Mesenchymal stem cell (in vitro differentiated cells and primary cell): ENCODE data around the gene SLC28A1.

Experiments
- DNase-seq: peaks from one replicate; pipeline ENCODE4 v3.0.0-alpha.2; 2013
- H2AFZ ChIP-seq: one replicate; pipeline ENCODE4 v1.6.1; 2013; ENCODE audit warnings: low read depth, mild to moderate bottlenecking, control low read depth, inconsistent platforms, low read length, moderate library complexity
- H2AK5ac ChIP-seq: 2 replicates; pipeline ENCODE4 v1.6.1; 2013; ENCODE audit warnings: low read length, moderate library complexity, mild to moderate bottlenecking, inconsistent platforms; ENCODE audit not compliant: severe bottlenecking
- H2BK120ac ChIP-seq: one replicate; pipeline ENCODE4 v1.6.1; 2013; ENCODE audit warnings: low read depth, mild to moderate bottlenecking, inconsistent platforms, low read length, moderate library complexity
- H2BK12ac ChIP-seq, 2 experiments: one replicate each; pipeline ENCODE4 v1.6.1; 2013; ENCODE audit warnings: inconsistent platforms in 2 of 2, low read length in 2 of 2, mild to moderate bottlenecking in 2 of 2, moderate library complexity in 2 of 2, control low read depth in 1 of 2
- H2BK15ac ChIP-seq: one replicate; pipeline ENCODE4 v1.6.1; 2013; ENCODE audit warnings: mild to moderate bottlenecking, low read depth, inconsistent platforms; ENCODE audit not compliant: poor library complexity, severe bottlenecking
- H2BK5ac ChIP-seq: 2 replicates; pipeline ENCODE4 v1.6.1; 2013; ENCODE audit warnings: low read depth, mild to moderate bottlenecking, low read length, control low read depth, inconsistent platforms; ENCODE audit not compliant: poor library complexity, severe bottlenecking
- H3K14ac ChIP-seq, 2 experiments: one replicate each; pipeline ENCODE4 v1.6.1; 2013; ENCODE audit warnings: inconsistent platforms in 2 of 2, low read length in 2 of 2, control low read depth in 1 of 2, mild to moderate bottlenecking in 1 of 2, moderate library complexity in 1 of 2
- H3K18ac ChIP-seq, 2 experiments: one replicate each; pipeline ENCODE4 v1.6.1; 2013; ENCODE audit warnings: inconsistent platforms in 2 of 2, low read length in 2 of 2, control low read depth in 1 of 2, low read depth in 1 of 2, mild to moderate bottlenecking in 1 of 2
- H3K23ac ChIP-seq, 2 experiments: one replicate each; pipeline ENCODE4 v1.6.1; 2013; ENCODE audit warnings: inconsistent platforms in 2 of 2, low read length in 2 of 2, mild to moderate bottlenecking in 2 of 2, moderate library complexity in 2 of 2, control low read depth in 1 of 2
- H3K27ac ChIP-seq: 2 replicates; pipeline ENCODE4 v1.5.1; 2013; ENCODE audit warnings: mild to moderate bottlenecking, moderate library complexity, low read length, control low read depth, inconsistent platforms; ENCODE audit not compliant: poor library complexity, severe bottlenecking
- H3K27me3 ChIP-seq, 2 experiments: 2 replicates each; pipeline versions ENCODE4 v1.6.1 to v1.7.0; 2013; ENCODE audit warnings: low read length in 2 of 2, mild to moderate bottlenecking in 2 of 2, moderate library complexity in 2 of 2, control low read depth in 1 of 2, inconsistent platforms in 1 of 2; ENCODE audit not compliant: control insufficient read depth in 1 of 2, insufficient read depth in 1 of 2
- H3K36me3 ChIP-seq, 2 experiments: 2 replicates each; pipeline versions ENCODE4 v1.6.1 to v1.7.0; 2013; ENCODE audit warnings: low read length in 2 of 2, control low read depth in 1 of 2, inconsistent platforms in 1 of 2, low read depth in 1 of 2, mild to moderate bottlenecking in 1 of 2; ENCODE audit not compliant: insufficient read depth in 2 of 2, control insufficient read depth in 1 of 2
- H3K4ac ChIP-seq, 2 experiments: one replicate each; pipeline ENCODE4 v1.6.1; 2013; ENCODE audit warnings: inconsistent platforms in 2 of 2, low read length in 2 of 2, mild to moderate bottlenecking in 2 of 2, moderate library complexity in 2 of 2, control low read depth in 1 of 2, low read depth in 1 of 2
- H3K4me1 ChIP-seq: 2 replicates; pipeline ENCODE4 v1.6.1; 2013; ENCODE audit warnings: low read depth, low read length, control low read depth; ENCODE audit not compliant: control insufficient read depth, insufficient read depth
- H3K4me2 ChIP-seq: 2 replicates; pipeline ENCODE4 v1.6.1; 2013; ENCODE audit warnings: low read length, mild to moderate bottlenecking, inconsistent platforms; ENCODE audit not compliant: poor library complexity, severe bottlenecking
- H3K4me3 ChIP-seq, 2 experiments: 2 replicates each; pipeline versions ENCODE4 v1.5.1 to v1.7.0; 2013; ENCODE audit warnings: low read length in 2 of 2, mild to moderate bottlenecking in 2 of 2, control low read depth in 1 of 2, low read depth in 1 of 2; ENCODE audit not compliant: insufficient read depth in 1 of 2
- H3K79me1 ChIP-seq: replicated peaks from 2 replicates; pipeline ENCODE4 v1.6.1; 2013; ENCODE audit warnings: mild to moderate bottlenecking, control low read depth, low read length, inconsistent platforms; ENCODE audit not compliant: poor library complexity, severe bottlenecking
- H3K9ac ChIP-seq: 2 replicates; pipeline ENCODE4 v1.7.0; 2013; ENCODE audit warnings: mild to moderate bottlenecking, low read length, moderate library complexity
- H3K9me3 ChIP-seq: 2 replicates; pipeline ENCODE4 v1.7.0; 2013; ENCODE audit warnings: mild to moderate bottlenecking, low read length; ENCODE audit not compliant: control insufficient read depth
- H4K8ac ChIP-seq: one replicate; pipeline ENCODE4 v1.6.1; 2013; ENCODE audit warnings: inconsistent platforms, mild to moderate bottlenecking, low read length, moderate library complexity
- H4K91ac ChIP-seq: one replicate; pipeline ENCODE4 v1.6.1; 2013; ENCODE audit warnings: mild to moderate bottlenecking, low read length, inconsistent platforms
- WGBS: methylation state at CpG from one replicate; pipeline ENCODE4 v1.1.7; 2013; ENCODE audit warnings: mixed read lengths; 5-methylcytosine and 5-hydroxymethylcytosine counted together

The SLC28A1 gene

GRCh38 chr15:84968301-84968700, 83.8 kb downstream of the SLC28A1 start:
- Histone ChIP-seq H2BK15ac (no peak overlapping the region), H3K79me1 (no peaks in the 10 kb centered on the region), H2BK120ac (no peak overlapping the region), H2AFZ (no peak overlapping the region), H3K4me2 (no peak overlapping the region), H3K4me3 (no peak overlapping the region), H3K9ac (no peak overlapping the region), H2AK5ac (no peak overlapping the region), H3K23ac (no peak overlapping the region), H2BK5ac (no peak overlapping the region), H3K4ac (no peak overlapping the region), H3K4me1 (no peaks in the 10 kb centered on the region), H3K27me3 (peaks cover 0 to 8% of the 10 kb centered on the region in 2 experiments), H3K9me3 (peaks cover 13% of the 10 kb centered on the region), H4K8ac (no peak overlapping the region), H3K27ac (no peak overlapping the region), H4K91ac (peak overlapping the region; percentile 14), H3K14ac (no peak overlapping the region), H2BK12ac (no peak overlapping the region), H3K18ac (no peak overlapping the region), H3K36me3 (no peaks in the 10 kb centered on the region)
- DNase-seq: no peak
- WGBS: 87% methylated on average over 3 of the region's 3 CpGs

DNA sequence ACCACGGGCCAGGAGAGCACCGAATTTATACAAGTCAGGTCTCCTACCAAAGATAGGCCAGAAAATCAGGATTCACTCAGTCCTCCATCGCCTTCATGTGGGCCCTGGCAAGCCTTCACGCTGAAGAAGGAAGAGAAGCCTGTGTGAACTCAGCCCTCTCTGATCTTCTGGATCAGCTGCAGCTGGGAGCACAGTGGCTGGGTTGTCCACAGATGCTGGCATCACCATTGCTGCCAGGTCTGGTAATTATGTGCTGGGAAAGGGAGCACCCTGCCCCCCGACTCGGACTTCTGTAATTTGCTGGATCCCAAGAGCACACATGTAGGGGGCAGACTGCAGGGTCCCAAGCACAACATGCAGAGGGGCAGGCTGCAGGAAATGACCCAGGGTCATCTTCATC, 84.8 kb downstream of the SLC28A1 start:
- no peak overlapping the region for H3K4me3 ChIP-seq
- no peak overlapping the region for H3K27ac ChIP-seq
- H3K27me3 ChIP-seq: peaks cover 0 to 8% of the 10 kb centered on the region in 2 experiments
- H2BK5ac ChIP-seq: no peak overlapping the region
- H2AFZ ChIP-seq: no peak overlapping the region
- DNase-seq: no peak
- H2AK5ac ChIP-seq: no peak overlapping the region
- H2BK120ac ChIP-seq: no peak overlapping the region
- H3K9me3 ChIP-seq: peaks cover 10% of the 10 kb centered on the region
- H3K18ac ChIP-seq: no peak overlapping the region
- H3K4ac ChIP-seq: no peak overlapping the region
- H3K4me2 ChIP-seq: no peak overlapping the region
- H3K4me1 ChIP-seq: no peaks in the 10 kb centered on the region
- H4K91ac ChIP-seq: no peak overlapping the region
- peak overlapping the region; percentile 4 for H4K8ac ChIP-seq
- WGBS: 74% methylated on average over 6 of the region's 6 CpGs
- H2BK12ac ChIP-seq: no peak overlapping the region
- no peak overlapping the region for H2BK15ac ChIP-seq
- no peak overlapping the region for H3K23ac ChIP-seq
- H3K79me1 ChIP-seq: no peaks in the 10 kb centered on the region
- H3K9ac ChIP-seq: no peak overlapping the region
- H3K14ac ChIP-seq: no peak overlapping the region
- H3K36me3 ChIP-seq: no peaks in the 10 kb centered on the region

DNA sequence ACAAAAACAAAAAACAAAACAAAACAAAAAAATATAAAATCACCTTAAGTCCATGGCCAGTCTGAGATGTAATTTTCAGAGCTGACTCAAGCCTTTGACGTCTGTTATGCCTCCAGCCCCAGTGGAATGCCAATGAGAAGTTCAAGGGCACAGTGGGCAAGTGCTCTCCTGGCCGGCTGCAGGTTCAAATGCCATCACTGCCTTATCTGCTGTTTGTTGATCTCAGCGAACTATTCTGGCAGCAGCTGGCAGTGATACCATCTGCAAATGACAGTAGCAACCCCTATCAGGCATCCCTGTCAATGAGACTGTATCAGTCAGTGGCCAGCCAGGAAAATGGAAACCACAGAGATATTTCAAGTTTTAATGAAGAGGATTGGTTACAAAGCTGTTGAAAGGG, 86.4 kb downstream of the SLC28A1 start:
- Histone ChIP-seq H2BK120ac (no peak overlapping the region), H3K4me1 (peaks cover 1% of the 10 kb centered on the region), H3K9me3 (no peaks in the 10 kb centered on the region), H3K27me3 (peaks cover 0 to 8% of the 10 kb centered on the region in 2 experiments), H3K18ac (no peak overlapping the region), H3K27ac (no peak overlapping the region), H2AFZ (no peak overlapping the region), H2BK5ac (no peak overlapping the region), H4K8ac (no peak overlapping the region), H2BK12ac (no peak overlapping the region), H3K9ac (no peak overlapping the region), H3K4me2 (no peak overlapping the region), H3K14ac (no peak overlapping the region), H3K4ac (no peak overlapping the region), H2AK5ac (no peak overlapping the region), H3K4me3 (no peak overlapping the region), H3K23ac (no peak overlapping the region), H3K79me1 (no peaks in the 10 kb centered on the region), H4K91ac (no peak overlapping the region), H2BK15ac (no peak overlapping the region), H3K36me3 (no peaks in the 10 kb centered on the region)
- no peak for DNase-seq
- WGBS: 87% methylated on average over 3 of the region's 3 CpGs

GRCh38 chr15:84973492-84974460, 89.3 kb downstream of the SLC28A1 start:
- no peak overlapping the region for H4K8ac ChIP-seq
- H3K4me2 ChIP-seq: no peak overlapping the region
- H2BK15ac ChIP-seq: no peak overlapping the region
- no peak overlapping the region for H3K14ac ChIP-seq
- H2AFZ ChIP-seq: no peak overlapping the region
- no peaks in the 10 kb centered on the region for H3K9me3 ChIP-seq
- H2AK5ac ChIP-seq: no peak overlapping the region
- no peak overlapping the region for H2BK120ac ChIP-seq
- H3K4me1 ChIP-seq: peaks cover 4% of the 10 kb centered on the region
- H2BK12ac ChIP-seq: no peak overlapping the region
- no peak for DNase-seq
- H3K27me3 ChIP-seq: peaks cover 0 to 13% of the 10 kb centered on the region in 2 experiments
- no peak overlapping the region for H4K91ac ChIP-seq
- no peak overlapping the region for H3K18ac ChIP-seq
- H3K27ac ChIP-seq: no peak overlapping the region
- H3K9ac ChIP-seq: no peak overlapping the region
- H2BK5ac ChIP-seq: no peak overlapping the region
- no peak overlapping the region for H3K4ac ChIP-seq
- H3K36me3 ChIP-seq: no peaks in the 10 kb centered on the region
- no peak overlapping the region for H3K23ac ChIP-seq
- no peak overlapping the region for H3K4me3 ChIP-seq
- no peaks in the 10 kb centered on the region for H3K79me1 ChIP-seq
- WGBS: 87% methylated on average over 14 of the region's 16 CpGs
